ENCODE data around the gene NDRG3. TPM values are rescaled to one million over a fixed set of nuclear protein-coding genes. Genes with fewer than 3 reads are reported as not detected.

The NDRG3 gene
- total and polyA plus RNA-seq, 2 of the 4 experiments (the other 2 are of a cell fraction), result 24.8 to 34.2 TPM

- no peak for TF ChIP-seq MAZ (IDR thresholded peaks at IDR 0.05; ENCODE audit: borderline replicate concordance, low read depth, low read length)
- TF ChIP-seq CHD1 (IDR thresholded peaks at IDR 0.05; ENCODE audit: low read depth, low read length), result no peak
- TF ChIP-seq ELK1 (IDR thresholded peaks at IDR 0.05; ENCODE audit: borderline replicate concordance, low read depth, low read length), result no peak
- TF ChIP-seq NFE2L2 (IDR thresholded peaks at IDR 0.05; ENCODE audit: low read depth, low read length), result no peak
These were observed 40.8 kb upstream of the NDRG3 start (continued) for GRCh38 chr20:36786663-36787062.

GRCh38 chr20:36786246-36786645, 40.4 kb upstream of the NDRG3 start:
- no peak overlapping the region for H3K4me3 ChIP-seq (ENCODE audit: insufficient read depth, low read depth, low read length)
- H3K9ac ChIP-seq (ENCODE audit: low read depth, low read length), result no peak overlapping the region
- no peak overlapping the region for H3K4ac ChIP-seq (ENCODE audit: low read depth, low read length)
- H3K4me1 ChIP-seq (ENCODE audit: control insufficient read depth, insufficient read depth, low read length), result peaks cover 14% of the 10 kb centered on the region
- no TSS peak for BruUV-seq (replicated peaks)
- H4K91ac ChIP-seq (ENCODE audit: insufficient read depth, low read depth, low read length), result no peak overlapping the region
- H2BK15ac ChIP-seq (ENCODE audit: low read depth, low read length), result no peak overlapping the region
- in situ Hi-C loops (cut with MboI; ENCODE audit: low sequenced_read_pairs) (no loop called here), intact Hi-C loops (cut with micrococcal nuclease) (no loop called here), dilution Hi-C loops (cut with HindIII; ENCODE audit: low sequenced_read_pairs, unreplicated experiment) (no loop called here)
- H2AK5ac ChIP-seq (ENCODE audit: low read depth, low read length), result no peak overlapping the region
- DNase-seq, result no peak
- no peak overlapping the region for H3K4me2 ChIP-seq (ENCODE audit: low read depth, low read length)
- H2BK5ac ChIP-seq (ENCODE audit: low read depth, low read length, poor library complexity, severe bottlenecking), result no peak overlapping the region
- no peaks in the 10 kb centered on the region for H3K9me3 ChIP-seq (ENCODE audit: control insufficient read depth, insufficient read depth, low read length)
- no peak overlapping the region for H3K18ac ChIP-seq (ENCODE audit: low read depth, low read length)
- no peak overlapping the region; the same call in 1 of the 2 replicates for H4K5ac ChIP-seq (ENCODE audit: low read depth, low read length)
- peaks cover 30% of the 10 kb centered on the region for H3K36me3 ChIP-seq (ENCODE audit: control insufficient read depth, insufficient read depth, low read length)
- H2BK20ac ChIP-seq (ENCODE audit: low read depth, low read length), result no peak overlapping the region
- no peak for ATAC-seq (ENCODE audit: low read depth)
- H3K23ac ChIP-seq (ENCODE audit: low read depth, low read length), result no peak overlapping the region
- no peak overlapping the region for H4K8ac ChIP-seq (ENCODE audit: low read depth in 2 of 2, low read length in 2 of 2)
- no peak overlapping the region for H3K27ac ChIP-seq (ENCODE audit: insufficient read depth, low read length)
- CTCF ChIA-PET, result no interaction called here
- no peak overlapping the region for H3K14ac ChIP-seq (replicated peaks; ENCODE audit: low read depth, low read length)
- peaks cover 36% of the 10 kb centered on the region for H4K20me1 ChIP-seq (ENCODE audit: insufficient read depth, low read length)
- H2AK9ac ChIP-seq (replicated peaks; ENCODE audit: low read depth, low read length, poor library complexity), result no peak overlapping the region
- H3K27me3 ChIP-seq (ENCODE audit: control insufficient read depth, insufficient read depth, low read length), result no peaks in the 10 kb centered on the region
- H3K56ac ChIP-seq (ENCODE audit: extremely low read depth, insufficient read depth, low read length), result no peak overlapping the region
- peaks cover 28% of the 10 kb centered on the region for H3K9me1 ChIP-seq (ENCODE audit: insufficient read depth, low read length)
- H2AFZ ChIP-seq (replicated peaks; ENCODE audit: low read length, poor library complexity), result no peak overlapping the region
- no peak overlapping the region for H2BK120ac ChIP-seq (ENCODE audit: low read depth, low read length)
- WGBS, 2 experiments (ENCODE audit: extremely low coverage in 2 of 2, insufficient read length in 1 of 2), result 100% methylated on average over 4 of the region's 13 CpGs; no CpG with 5 or more reads in 1 of the 2 experiments
- H3K79me1 ChIP-seq (ENCODE audit: low read depth in 1 of 2, low read length in 2 of 2), result peaks cover 40 to 72% of the 10 kb centered on the region in 2 experiments
- TF ChIP-seq FOS (IDR thresholded peaks at IDR 0.05; ENCODE audit: low read depth, low read length) (no peak), CHD1 (IDR thresholded peaks at IDR 0.05; ENCODE audit: low read depth, low read length) (no peak), CEBPB (IDR thresholded peaks at IDR 0.05; ENCODE audit: low read depth, low read length) (no peak), SMC3 (IDR thresholded peaks at IDR 0.05; ENCODE audit: low read depth, low read length) (no peak), MAFK (IDR thresholded peaks at IDR 0.05; ENCODE audit: low read depth, low read length) (no peak)
- POLR2A ChIA-PET (ENCODE audit: unreplicated experiment), result no interaction called here
